HCT116 (cell line): Measurements from ENCODE around the gene CASQ1. TPM values are rescaled to one million over a fixed set of nuclear protein-coding genes. Genes with fewer than 3 reads are reported as not detected.

Source experiments
- ATAC-seq: fragments of 200-7000 bp; cut with Tn5 transposase; 2 replicates; pipeline ENCODE4 v1.9.1; 2020; ENCODE audit warnings: mild to moderate bottlenecking, moderate library complexity
- BruUV-seq: library from RNA; stranded (reverse); fragments of 400-500 nt; replicated peaks from 2 replicates; lab custom pipeline; 2021; lab: Mats Ljungman, UMichigan
- CTCF ChIA-PET: fragments of 300-600 bp; sonication (Branson Sonifier 250); formaldehyde crosslinking; loops from one replicate; lab custom pipeline; 2021; ENCODE audit warnings: antibody characterized with exemption; lab: Charles Lee
- POLR2A ChIA-PET: fragments of 300-600, 350-600 bp; sonication (Branson Sonifier 250); formaldehyde crosslinking; loops from one replicate; lab custom pipeline; 2021; ENCODE audit warnings: antibody characterized with exemption; lab: Charles Lee
- RAD21 ChIA-PET, 2 experiments: fragments of 300-600 bp; sonication (Branson Sonifier 250); formaldehyde crosslinking; loops; one replicate each; lab custom pipeline; 2023; ENCODE audit warnings: low total read pairs in 2 of 2; ENCODE audit not compliant: uncharacterized antibody in 2 of 2, unreplicated experiment in 2 of 2, low non-redundant PET in 1 of 2; lab: Charles Lee
- DNase-seq: peaks from one replicate; pipeline ENCODE4 v3.0.0-alpha.2; 2010; ENCODE audit warnings: low read depth, low spot score
- H2AFZ ChIP-seq: fragments of 200-600 bp; shearing (Covaris generic), sonication (generic); 2 replicates; pipeline ENCODE4 v1.6.1; 2017; ENCODE audit warnings: low read depth, mixed run types, mixed read lengths, antibody characterized with exemption, low read length; ENCODE audit not compliant: poor library complexity, severe bottlenecking
- H3K27ac ChIP-seq: 2 replicates; pipeline ENCODE4 v1.5.1; 2012; ENCODE audit warnings: low read depth, low read length
- H3K27me3 ChIP-seq: fragments of 200-600 bp; sonication (generic); 2 replicates; pipeline ENCODE4 v1.6.1; 2016; ENCODE audit warnings: mixed run types, low read length, mixed read lengths; ENCODE audit not compliant: insufficient read depth
- H3K36me3 ChIP-seq, 2 experiments: fragments of 200-500 bp in 1 of 2; fragments of 200-600 bp in 1 of 2; sonication (Bioruptor generic) in 1 of 2; sonication (generic) in 1 of 2; 2 replicates each; pipeline versions ENCODE4 v1.5.1 to v1.6.1; 2014 to 2016; ENCODE audit warnings: low read length in 2 of 2, inconsistent platforms in 1 of 2, mixed read lengths in 1 of 2, mixed run types in 1 of 2; ENCODE audit not compliant: insufficient read depth in 2 of 2, control insufficient read depth in 1 of 2
- H3K4me1 ChIP-seq, 2 experiments: fragments of 200-600 bp in 1 of 2; sonication (generic) in 1 of 2; 2 replicates each; pipeline versions ENCODE4 v1.5.1 to v1.6.1; 2012 to 2017; ENCODE audit warnings: low read length in 2 of 2, inconsistent platforms in 1 of 2, mild to moderate bottlenecking in 1 of 2, mixed read lengths in 1 of 2, mixed run types in 1 of 2, moderate library complexity in 1 of 2; ENCODE audit not compliant: insufficient read depth in 2 of 2, control insufficient read depth in 1 of 2
- H3K4me2 ChIP-seq: fragments of 200-600 bp; sonication (generic); 2 replicates; pipeline ENCODE4 v1.6.1; 2017; ENCODE audit warnings: mixed run types, low read length, mixed read lengths
- H3K4me3 ChIP-seq, 2 experiments: fragments of 200-600 bp in 1 of 2; sonication (generic) in 1 of 2; replicated peaks in 1 of 2; 2 replicates each; pipeline ENCODE4 v1.5.1; 2011 to 2016; ENCODE audit warnings: low read length in 2 of 2, control low read depth in 1 of 2, low read depth in 1 of 2, mild to moderate bottlenecking in 1 of 2, mixed read lengths in 1 of 2, mixed run types in 1 of 2
- H3K79me2 ChIP-seq: fragments of 200-600 bp; sonication (generic); 2 replicates; pipeline ENCODE4 v1.6.1; 2017; ENCODE audit warnings: mild to moderate bottlenecking, mixed run types, low read length, moderate library complexity, mixed read lengths; ENCODE audit not compliant: insufficient read depth
- H3K9ac ChIP-seq: fragments of 200-600 bp; sonication (generic); 2 replicates; pipeline ENCODE4 v1.6.1; 2016; ENCODE audit warnings: low read length, mixed read lengths
- H3K9me2 ChIP-seq: fragments of 200-600 bp; sonication (generic), shearing (Covaris generic); 2 replicates; pipeline ENCODE4 v1.6.1; 2017; ENCODE audit warnings: mixed run types, mild to moderate bottlenecking, moderate library complexity; ENCODE audit not compliant: insufficient read depth
- H3K9me3 ChIP-seq, 2 experiments: fragments of 200-500 bp in 1 of 2; fragments of 200-600 bp in 1 of 2; sonication (Bioruptor generic) in 1 of 2; sonication (generic) in 1 of 2; 2 replicates each; pipeline ENCODE4 v1.6.1; 2014 to 2017; ENCODE audit warnings: low read length in 2 of 2, mixed read lengths in 2 of 2, inconsistent platforms in 1 of 2, low read depth in 1 of 2, mild to moderate bottlenecking in 1 of 2, mixed run types in 1 of 2, moderate library complexity in 1 of 2; ENCODE audit not compliant: control insufficient read depth in 1 of 2, insufficient read depth in 1 of 2
- H4K20me1 ChIP-seq: fragments of 200-600 bp; sonication (generic), shearing (Covaris generic); 2 replicates; pipeline ENCODE4 v1.6.1; 2017; ENCODE audit warnings: mixed run types, mild to moderate bottlenecking, moderate library complexity; ENCODE audit not compliant: insufficient read depth
- CBX3 ChIP-seq: IDR thresholded peaks from 2 replicates; pipeline ENCODE4 v1.6.1; 2012; ENCODE audit warnings: low read depth
- ELF1 ChIP-seq: IDR thresholded peaks from 2 replicates; pipeline ENCODE4 v1.6.1; 2012; ENCODE audit warnings: low read depth, borderline replicate concordance
- FOSL1 ChIP-seq: IDR thresholded peaks from 2 replicates; pipeline ENCODE4 v1.6.1; 2012; ENCODE audit warnings: low read depth
- POLR2A ChIP-seq: IDR thresholded peaks from 2 replicates; pipeline ENCODE4 v1.7.0; 2011; ENCODE audit warnings: borderline replicate concordance; ENCODE audit not compliant: insufficient read depth, insufficient read length; ENCODE audit errors: extremely low read depth
- SRF ChIP-seq: IDR thresholded peaks from 2 replicates; pipeline ENCODE4 v1.6.1; 2012; ENCODE audit warnings: low read depth
- YY1 ChIP-seq: IDR thresholded peaks from 2 replicates; pipeline ENCODE4 v1.6.1; 2011; ENCODE audit warnings: low read length, low read depth, moderate library complexity, mild to moderate bottlenecking; ENCODE audit not compliant: insufficient replicate concordance; ENCODE audit errors: extremely low read depth
- intact Hi-C: fragments of 100-400 bp; cut with micrococcal nuclease; formaldehyde crosslinking; loops from 2 replicates; pipeline ENCODE4 v1.10.0; 2022
- total RNA-seq: library from RNA; stranded (reverse); gene quantifications from one replicate; pipeline ENCODE4 v1.2.1, GENCODE V29; 2021; ENCODE audit not compliant: unreplicated experiment
- TF ChIP-seq, protein P1 (sequence below): IDR thresholded peaks from 2 replicates; pipeline ENCODE4 v1.6.1; 2012; ENCODE audit warnings: low read depth

Gene CASQ1
- total RNA-seq, 1 experiment from 2014 or later, result not detected

DNA sequence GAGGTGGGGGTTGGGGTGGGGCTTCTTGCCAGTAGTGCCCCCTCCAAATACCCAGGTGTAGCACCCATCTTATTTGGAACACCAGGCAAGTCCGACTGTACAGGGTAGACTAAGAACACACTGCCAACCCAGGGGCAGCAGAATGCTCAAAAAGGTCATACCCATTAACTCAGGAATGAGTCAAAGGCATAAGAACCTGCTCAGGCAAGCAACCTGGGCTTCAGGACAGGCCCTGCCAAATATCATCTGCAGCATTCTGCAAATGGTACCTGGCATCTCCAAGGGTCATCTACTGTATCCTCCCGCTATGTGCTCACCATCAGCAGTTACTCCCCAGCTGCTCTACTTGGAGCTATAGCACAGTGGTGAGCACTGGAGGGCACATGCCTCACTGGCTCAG lies 34.2 kb downstream of the CASQ1 start (continued):
- TF ChIP-seq, protein P1, sequence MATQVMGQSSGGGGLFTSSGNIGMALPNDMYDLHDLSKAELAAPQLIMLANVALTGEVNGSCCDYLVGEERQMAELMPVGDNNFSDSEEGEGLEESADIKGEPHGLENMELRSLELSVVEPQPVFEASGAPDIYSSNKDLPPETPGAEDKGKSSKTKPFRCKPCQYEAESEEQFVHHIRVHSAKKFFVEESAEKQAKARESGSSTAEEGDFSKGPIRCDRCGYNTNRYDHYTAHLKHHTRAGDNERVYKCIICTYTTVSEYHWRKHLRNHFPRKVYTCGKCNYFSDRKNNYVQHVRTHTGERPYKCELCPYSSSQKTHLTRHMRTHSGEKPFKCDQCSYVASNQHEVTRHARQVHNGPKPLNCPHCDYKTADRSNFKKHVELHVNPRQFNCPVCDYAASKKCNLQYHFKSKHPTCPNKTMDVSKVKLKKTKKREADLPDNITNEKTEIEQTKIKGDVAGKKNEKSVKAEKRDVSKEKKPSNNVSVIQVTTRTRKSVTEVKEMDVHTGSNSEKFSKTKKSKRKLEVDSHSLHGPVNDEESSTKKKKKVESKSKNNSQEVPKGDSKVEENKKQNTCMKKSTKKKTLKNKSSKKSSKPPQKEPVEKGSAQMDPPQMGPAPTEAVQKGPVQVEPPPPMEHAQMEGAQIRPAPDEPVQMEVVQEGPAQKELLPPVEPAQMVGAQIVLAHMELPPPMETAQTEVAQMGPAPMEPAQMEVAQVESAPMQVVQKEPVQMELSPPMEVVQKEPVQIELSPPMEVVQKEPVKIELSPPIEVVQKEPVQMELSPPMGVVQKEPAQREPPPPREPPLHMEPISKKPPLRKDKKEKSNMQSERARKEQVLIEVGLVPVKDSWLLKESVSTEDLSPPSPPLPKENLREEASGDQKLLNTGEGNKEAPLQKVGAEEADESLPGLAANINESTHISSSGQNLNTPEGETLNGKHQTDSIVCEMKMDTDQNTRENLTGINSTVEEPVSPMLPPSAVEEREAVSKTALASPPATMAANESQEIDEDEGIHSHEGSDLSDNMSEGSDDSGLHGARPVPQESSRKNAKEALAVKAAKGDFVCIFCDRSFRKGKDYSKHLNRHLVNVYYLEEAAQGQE, result no peak
- TF ChIP-seq POLR2A (no peak), CBX3 (no peak), YY1 (no peak), ELF1 (no peak)
- TF ChIP-seq, all 23 proteins: peak for 0

DNA sequence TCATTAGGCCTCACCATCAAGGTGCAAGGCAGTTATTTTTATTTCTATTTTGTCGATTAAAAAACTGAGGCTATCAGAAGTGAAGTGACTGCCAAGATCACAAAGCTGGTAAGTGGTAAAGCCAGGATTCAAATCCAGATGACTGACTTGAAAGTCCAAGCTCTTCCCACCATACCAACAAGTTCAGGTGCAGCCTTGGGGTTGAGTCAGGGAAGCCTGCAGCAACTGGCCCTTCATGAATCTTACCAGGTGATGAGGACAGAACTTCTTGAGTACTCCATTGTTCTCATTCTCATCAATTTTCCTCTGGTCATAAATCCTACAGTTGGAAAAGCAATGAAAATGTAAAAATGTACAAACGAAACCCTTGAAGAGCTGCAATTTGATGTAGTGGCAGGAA lies 35.0 kb downstream of the CASQ1 start:
- RAD21 ChIA-PET, result no interaction called here
- ATAC-seq, result no peak
- Histone ChIP-seq H3K36me3 (peaks cover 47 to 51% of the 10 kb centered on the region in 2 experiments; a peak in 3 of 4 replicates), H3K9me2 (no peaks in the 10 kb centered on the region), H3K4me3 (no peak overlapping the region), H3K27ac (no peak overlapping the region), H3K79me2 (no peaks in the 10 kb centered on the region), H3K4me2 (no peak overlapping the region), H2AFZ (no peak overlapping the region), H3K9ac (no peak overlapping the region), H3K27me3 (no peaks in the 10 kb centered on the region), H3K9me3 (no peaks in the 10 kb centered on the region), H4K20me1 (no peaks in the 10 kb centered on the region), H3K4me1 (no peaks in the 10 kb centered on the region)
- intact Hi-C loops, result no loop called here
- CTCF ChIA-PET, result no interaction called here
- DNase-seq, result no peak
- TF ChIP-seq SRF, result no peak
- no peak for TF ChIP-seq FOSL1
- BruUV-seq, result no TSS peak
- POLR2A ChIA-PET, result interaction anchor here (1.0 kb wide), 1 partner anchor 13 kb away, joined by 4 read pairs; no protein-coding TSS in a partner anchor
